GM19351 (cell line): Measurements from ENCODE around the gene PLD1.
"Not testable (repeated sequence)": the region's sequence is repeated elsewhere in the genome, so short reads cannot be mapped to it uniquely, and the experiment has no call there.

Experiments used
- ATAC-seq: cut with Tn5 transposase; IDR thresholded peaks from one replicate; pipeline ENCODE4 v1.9.1; 2021; ENCODE audit warnings: mild to moderate bottlenecking, moderate library complexity; ENCODE audit not compliant: unreplicated experiment

The PLD1 gene

DNA sequence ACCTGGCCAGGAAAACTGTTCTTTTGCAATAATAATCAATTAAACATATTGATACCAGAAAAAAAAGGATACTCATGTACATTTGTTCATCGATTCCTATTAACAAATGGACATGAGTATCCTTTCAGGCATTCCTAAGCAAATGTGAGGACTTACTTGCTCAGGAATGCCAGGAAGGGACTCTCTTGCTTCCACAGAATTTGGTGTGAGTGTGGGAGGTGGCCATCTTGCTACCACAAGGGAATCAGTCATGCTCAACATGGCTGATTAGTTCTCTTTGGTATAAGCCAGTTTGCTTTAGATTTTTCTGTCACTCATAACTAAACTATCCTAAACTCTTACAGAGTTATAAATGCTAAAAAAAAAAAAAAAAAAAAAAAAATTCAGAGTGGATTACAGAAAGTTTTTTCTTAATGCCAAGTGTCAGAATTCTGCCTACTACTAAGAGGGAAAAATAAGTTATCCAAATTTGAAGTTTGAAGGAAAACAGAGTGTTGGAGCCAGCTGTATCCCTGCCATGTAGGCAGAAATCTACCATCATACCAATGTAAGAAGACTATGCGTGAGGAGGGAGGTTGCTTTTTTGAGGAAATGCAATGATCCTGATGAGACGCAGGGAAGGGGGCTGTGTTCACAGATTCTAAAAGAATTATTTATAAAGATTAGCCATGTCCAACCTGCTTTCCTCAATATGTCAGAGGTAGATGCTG lies 98.7 kb downstream of the PLD1 start:
- no peak for ATAC-seq

DNA sequence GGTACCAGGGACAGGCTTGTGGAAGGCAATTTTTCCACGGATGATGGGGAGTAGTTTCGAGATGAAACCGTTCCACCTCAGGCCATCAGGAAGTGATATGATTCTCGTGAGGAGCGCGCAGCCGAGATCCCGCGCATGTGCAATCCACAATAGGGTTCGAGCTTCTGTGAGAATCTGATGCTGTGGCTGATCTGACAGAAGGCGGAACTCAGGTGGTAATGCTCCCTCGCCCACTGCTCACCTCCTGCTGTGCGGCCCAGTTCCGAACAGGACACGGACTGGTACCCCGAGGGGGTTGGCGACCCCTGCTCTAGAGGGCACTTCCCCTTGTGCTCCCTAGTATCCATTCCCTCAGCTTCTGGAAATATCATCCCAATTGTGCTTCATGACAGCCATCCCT lies 99.9 kb downstream of the PLD1 start:
- ATAC-seq = no peak

GRCh38 chr3:171704814-171705213 lies 105.5 kb downstream of the PLD1 start:
- no peak for ATAC-seq

DNA sequence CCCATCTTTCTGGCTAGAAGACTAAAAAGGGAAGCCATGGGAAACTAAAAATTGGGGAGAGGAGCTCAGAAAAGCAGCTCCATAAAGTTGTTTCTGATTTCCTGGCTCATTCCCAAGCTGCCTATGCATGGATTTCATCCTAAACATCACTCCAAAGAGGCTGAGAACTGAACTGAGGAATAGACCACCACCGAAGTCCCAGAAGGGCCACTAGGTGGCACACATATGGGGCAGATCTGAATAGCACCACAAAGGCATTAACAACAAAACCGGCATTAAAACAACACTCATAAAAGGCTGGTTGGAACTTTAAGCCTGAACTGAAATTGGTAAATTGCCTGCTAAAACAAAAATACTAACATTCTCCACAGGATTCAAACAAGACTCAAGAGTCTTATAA lies 106.3 kb downstream of the PLD1 start:
- ATAC-seq = peak; percentile 64

DNA sequence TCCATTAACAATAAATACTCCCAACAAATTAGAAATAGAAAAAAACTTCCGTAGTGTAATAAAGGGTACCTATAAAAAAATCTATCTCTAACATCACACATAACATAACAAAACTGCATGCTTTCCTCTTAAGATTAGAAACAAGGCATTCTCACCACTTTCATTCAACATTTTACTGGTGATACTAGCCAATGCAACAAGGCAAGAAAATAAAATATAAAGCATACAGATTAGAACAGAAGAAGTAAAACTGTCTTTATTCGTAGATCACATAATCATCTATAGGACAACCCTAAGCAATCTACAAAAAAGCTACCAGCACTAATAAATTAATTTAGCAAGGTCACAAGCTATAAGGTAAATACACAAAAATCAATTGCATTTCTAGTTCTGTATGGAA lies 107.1 kb downstream of the PLD1 start:
- no peak for ATAC-seq

GRCh38 chr3:171700653-171701052 lies 109.6 kb downstream of the PLD1 start:
- ATAC-seq = no peak

DNA sequence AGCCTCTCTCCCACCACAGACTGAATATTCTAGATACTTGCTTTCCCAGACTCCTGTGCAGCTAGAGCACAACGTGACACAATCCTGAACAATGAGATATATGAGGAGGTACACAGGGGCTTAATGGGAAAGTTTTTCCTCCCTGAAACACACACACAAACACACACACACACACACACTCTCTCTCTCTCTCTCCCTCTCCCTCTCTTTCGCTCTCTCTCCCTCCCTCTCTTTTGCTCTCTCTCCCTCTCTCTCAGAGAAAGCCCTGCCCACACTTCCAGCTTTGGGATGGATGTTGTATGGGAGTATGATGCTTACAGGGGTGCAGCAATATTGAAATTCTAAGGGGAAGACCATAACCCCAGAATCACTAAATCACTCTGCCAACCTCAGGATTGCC lies 110.1 kb downstream of the PLD1 start:
- ATAC-seq = no peak

DNA sequence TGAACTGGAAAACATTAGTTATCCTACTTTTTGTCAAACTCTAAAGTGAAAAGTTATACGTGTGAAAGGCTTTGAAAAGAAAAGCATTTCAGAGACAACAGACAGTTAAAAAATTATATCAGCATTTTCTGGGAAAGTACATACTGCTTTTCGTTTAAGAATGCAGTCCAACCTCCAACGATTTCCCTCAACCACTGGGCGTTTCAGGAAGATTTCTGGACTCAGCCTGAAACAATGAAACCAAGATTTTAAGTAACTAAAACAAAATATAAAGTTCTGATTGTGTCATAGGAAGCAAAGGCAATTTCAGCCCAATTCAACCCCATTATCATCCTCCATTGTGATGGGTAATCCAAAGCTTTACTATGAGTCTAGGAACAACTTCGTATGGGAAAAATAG lies 110.7 kb downstream of the PLD1 start:
- no peak for ATAC-seq

DNA sequence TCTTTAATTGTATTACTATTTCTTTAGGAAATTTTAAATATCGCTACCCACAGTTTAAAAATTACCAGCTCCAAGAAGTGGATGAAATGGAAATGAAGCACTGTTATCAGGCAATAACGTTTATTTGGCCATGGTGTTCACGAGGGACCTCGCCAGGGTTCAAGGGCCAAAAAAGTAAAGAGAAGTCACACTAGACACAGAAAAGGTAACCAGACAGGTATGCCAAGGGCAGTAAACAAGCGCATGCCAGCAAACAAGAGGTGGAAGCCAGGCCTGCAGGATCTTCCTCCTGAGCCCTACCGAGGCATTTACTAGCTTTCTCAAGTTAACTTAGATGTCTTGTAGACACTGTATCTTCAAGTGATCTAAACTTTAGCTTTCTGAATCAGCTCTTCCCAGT lies 113.5 kb downstream of the PLD1 start:
- ATAC-seq = no peak

DNA sequence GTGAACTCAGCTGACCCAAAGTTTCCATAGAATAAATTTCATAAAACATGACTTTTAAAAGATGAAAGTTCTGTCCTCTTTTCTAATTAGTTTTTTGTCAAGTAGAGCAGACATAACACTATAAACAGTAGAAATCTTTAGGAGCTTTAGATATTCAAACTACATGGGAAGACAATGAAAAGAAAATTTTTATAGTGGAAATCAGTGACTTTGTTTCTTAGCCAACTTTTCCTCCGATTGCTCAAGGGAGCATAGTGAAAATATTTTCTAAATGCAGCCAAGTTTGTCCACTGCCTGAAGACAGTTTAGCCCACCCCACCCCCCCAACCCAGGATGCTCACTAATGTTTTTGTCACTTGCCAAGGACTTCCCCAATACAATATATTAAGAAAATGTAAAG lies 114.9 kb downstream of the PLD1 start:
- no peak for ATAC-seq

DNA sequence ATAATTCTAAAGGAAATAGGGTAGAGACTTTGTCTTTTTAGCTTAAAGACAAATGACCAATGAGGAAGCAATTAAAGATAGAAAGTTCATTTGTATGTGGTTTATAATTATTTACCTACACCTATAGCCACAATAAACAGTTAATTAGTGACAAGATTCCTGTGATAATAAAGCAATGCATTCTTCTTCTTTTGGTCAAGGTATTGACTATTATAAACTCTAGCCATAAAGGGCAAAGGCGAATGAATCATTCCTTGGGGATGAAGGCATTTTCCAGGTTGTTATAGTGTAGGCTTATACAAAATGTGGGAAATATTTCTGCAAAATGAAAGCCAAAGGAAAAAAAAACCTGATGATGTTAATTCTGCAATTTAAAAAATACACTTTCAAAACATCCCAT lies 115.4 kb downstream of the PLD1 start:
- no peak for ATAC-seq

- not testable (repeated sequence) for ATAC-seq
These were observed 117.7 kb downstream of the PLD1 start for GRCh38 chr3:171692551-171692950.

GRCh38 chr3:171691485-171691884 lies 118.8 kb downstream of the PLD1 start:
- no peak for ATAC-seq

- no peak for ATAC-seq
These were observed 120.0 kb downstream of the PLD1 start for GRCh38 chr3:171690281-171690680.

GRCh38 chr3:171688593-171688992 lies 121.7 kb downstream of the PLD1 start:
- no peak for ATAC-seq

- ATAC-seq = no peak
These were observed 122.3 kb downstream of the PLD1 start for GRCh38 chr3:171688002-171688401.

DNA sequence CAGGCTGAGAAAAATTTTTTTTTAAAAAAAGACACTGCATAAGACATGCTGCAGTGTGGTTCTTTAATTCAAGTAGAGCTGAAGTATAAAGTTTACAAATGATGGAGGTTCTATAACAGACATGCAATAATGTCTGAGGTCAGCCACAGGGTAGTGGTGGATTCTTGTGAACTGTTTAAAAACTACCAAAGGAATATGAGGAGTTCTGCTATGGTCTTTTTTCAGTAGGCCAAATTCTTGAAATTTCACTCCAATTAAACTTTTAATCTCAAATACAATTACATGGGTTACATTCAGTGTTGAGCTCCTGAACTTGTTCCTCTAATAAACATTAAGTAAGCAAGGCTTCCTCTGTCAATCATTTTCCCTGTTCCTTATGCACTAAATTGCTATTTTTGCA lies 122.7 kb downstream of the PLD1 start:
- ATAC-seq = no peak

DNA sequence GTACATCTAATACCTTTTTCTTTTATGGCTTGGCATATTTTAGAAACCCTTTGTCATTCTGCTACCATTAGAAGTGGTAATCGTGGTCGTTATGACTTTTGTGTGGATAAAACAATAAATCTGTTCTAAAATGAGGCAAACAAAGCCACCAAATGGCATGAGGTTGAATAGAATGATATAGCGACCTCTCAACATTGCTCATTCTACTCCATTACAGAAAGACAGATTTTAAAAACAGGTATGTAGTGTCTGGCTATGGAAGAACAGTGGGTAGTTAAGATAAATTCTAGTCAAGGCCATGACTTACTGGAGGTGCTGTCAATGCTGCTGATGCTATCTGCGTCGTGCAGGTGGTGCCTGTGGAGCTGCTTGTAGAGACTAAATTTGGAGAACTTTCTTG lies 123.2 kb downstream of the PLD1 start:
- no peak for ATAC-seq

GRCh38 chr3:171685116-171685895 lies 125.0 kb downstream of the PLD1 start:
- ATAC-seq = no peak

DNA sequence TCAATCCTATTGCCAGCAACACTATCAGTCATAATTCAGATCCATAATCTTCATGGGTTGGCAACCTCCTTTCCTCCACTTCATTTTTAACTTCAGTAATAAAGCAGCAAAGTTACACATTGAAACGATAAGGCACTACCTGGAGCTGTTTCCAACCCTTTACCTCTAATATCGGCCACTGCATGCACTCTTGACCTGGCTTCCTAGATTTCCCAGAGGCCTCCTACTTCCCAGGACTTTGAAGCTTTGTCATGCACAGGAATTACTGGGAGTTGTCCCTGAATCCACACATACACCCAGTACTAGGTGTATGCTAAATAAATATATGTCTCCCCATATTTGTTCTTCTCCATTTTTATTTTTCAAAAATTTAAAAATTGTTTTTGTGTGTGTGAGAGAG lies 126.1 kb downstream of the PLD1 start:
- no peak for ATAC-seq

- no peak for ATAC-seq
These were observed 127.5 kb downstream of the PLD1 start for GRCh38 chr3:171682743-171683142.

DNA sequence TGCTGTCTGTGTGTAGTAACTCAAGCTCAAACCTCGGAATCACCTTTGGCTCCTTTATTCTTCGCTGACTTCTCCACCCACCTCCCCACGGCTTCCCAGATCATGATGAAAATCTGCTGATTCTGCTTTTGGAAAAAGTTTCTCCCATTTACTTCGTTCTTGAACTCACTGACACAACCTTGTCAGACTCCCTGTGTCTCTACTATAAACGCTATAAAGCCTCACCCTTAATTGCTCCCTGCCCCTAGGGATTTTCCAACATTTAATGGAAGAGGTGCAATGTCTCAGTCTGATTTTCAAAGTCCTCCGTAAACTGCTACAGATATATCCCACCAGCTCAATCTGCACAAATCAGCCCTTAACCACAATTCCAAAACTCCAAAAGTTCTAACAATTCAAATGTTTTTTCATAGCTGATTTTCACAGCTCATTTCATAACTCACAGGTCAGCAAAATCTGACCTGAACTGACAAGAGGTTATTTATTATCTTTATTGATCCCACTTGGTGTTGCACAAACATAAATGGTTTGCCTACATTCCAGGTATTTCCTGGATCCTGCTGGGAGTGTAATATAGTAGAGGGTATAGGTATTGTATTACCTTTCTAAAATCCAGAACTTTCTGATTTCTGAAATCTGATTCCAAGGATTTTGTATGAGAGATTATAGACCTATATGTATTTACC lies 129.4 kb downstream of the PLD1 start:
- ATAC-seq = no peak
